Activated naive CD4-positive, alpha-beta T cell (primary cell): ENCODE results near the gene LRFN2.

Source experiments
- DNase-seq, 4 experiments: peaks; one replicate each; lab custom pipeline; 2025; lab: John Stamatoyannopoulos, UW

The LRFN2 gene

GRCh38 chr6:40398810-40399477, 188.2 kb downstream of the LRFN2 start:
- DNase-seq = no peak

GRCh38 chr6:40398034-40398691, 189.0 kb downstream of the LRFN2 start:
- no peak for DNase-seq

- DNase-seq = no peak
Observed at GRCh38 chr6:40397287-40398033, 189.7 kb downstream of the LRFN2 start.

GRCh38 chr6:40395698-40396076, 191.5 kb downstream of the LRFN2 start:
- no peak for DNase-seq

- DNase-seq = no peak
Observed at GRCh38 chr6:40395066-40395697, 192.0 kb downstream of the LRFN2 start.

- DNase-seq = no peak
Observed at GRCh38 chr6:40394381-40394780, 192.8 kb downstream of the LRFN2 start.

- DNase-seq = no peak
Observed at GRCh38 chr6:40393641-40394040, 193.5 kb downstream of the LRFN2 start.

GRCh38 chr6:40392589-40392988, 194.6 kb downstream of the LRFN2 start:
- no peak for DNase-seq

- DNase-seq = no peak
Observed at GRCh38 chr6:40391851-40392517, 195.2 kb downstream of the LRFN2 start.

- no peak for DNase-seq
Observed at GRCh38 chr6:40391086-40391485, 196.1 kb downstream of the LRFN2 start.

GRCh38 chr6:40390144-40390800, 196.9 kb downstream of the LRFN2 start:
- no peak for DNase-seq

- no peak for DNase-seq
Observed at GRCh38 chr6:40389254-40389653, 197.9 kb downstream of the LRFN2 start.

GRCh38 chr6:40387871-40388264, 199.3 kb downstream of the LRFN2 start:
- DNase-seq = no peak

GRCh38 chr6:40387127-40387870, 199.9 kb downstream of the LRFN2 start:
- DNase-seq = no peak

- no peak for DNase-seq
Observed at GRCh38 chr6:40386200-40386599, 201.0 kb downstream of the LRFN2 start.

- no peak for DNase-seq
Observed at GRCh38 chr6:40383348-40384115, 203.6 kb downstream of the LRFN2 start.

- no peak for DNase-seq
Observed at GRCh38 chr6:40380271-40380670, 206.9 kb downstream of the LRFN2 start.

GRCh38 chr6:40379811-40380210, 207.4 kb downstream of the LRFN2 start:
- no peak for DNase-seq

- DNase-seq = no peak
Observed at GRCh38 chr6:40378725-40379074, 208.5 kb downstream of the LRFN2 start.

- no peak for DNase-seq
Observed at GRCh38 chr6:40378071-40378724, 209.0 kb downstream of the LRFN2 start.
